Ovary (tissue), 3 donors: ENCODE data around the gene SPATC1L.

Source experiments
- CTCF ChIP-seq, 3 donors: fragments of 450-650 bp in 2 of 3; fragments of 200-600 bp in 1 of 3; IDR thresholded peaks; one replicate each; pipeline versions ENCODE4 v1.5.1 to v1.8.0; 2016 to 2022; ENCODE audit warnings: antibody characterized with exemption in 3 of 3, mild to moderate bottlenecking in 1 of 3
- EP300 ChIP-seq: sonication (generic); formaldehyde crosslinking; IDR thresholded peaks from one replicate; pipeline ENCODE4 v1.6.1; 2017; ENCODE audit warnings: antibody characterized with exemption
- POLR2A ChIP-seq: fragments of 450-650 bp; IDR thresholded peaks from one replicate; pipeline ENCODE4 v1.6.1; 2017; ENCODE audit warnings: antibody characterized with exemption, mild to moderate bottlenecking, moderate library complexity
- donor health status: DM: no; HTN: no; CAD: no.

DNA sequence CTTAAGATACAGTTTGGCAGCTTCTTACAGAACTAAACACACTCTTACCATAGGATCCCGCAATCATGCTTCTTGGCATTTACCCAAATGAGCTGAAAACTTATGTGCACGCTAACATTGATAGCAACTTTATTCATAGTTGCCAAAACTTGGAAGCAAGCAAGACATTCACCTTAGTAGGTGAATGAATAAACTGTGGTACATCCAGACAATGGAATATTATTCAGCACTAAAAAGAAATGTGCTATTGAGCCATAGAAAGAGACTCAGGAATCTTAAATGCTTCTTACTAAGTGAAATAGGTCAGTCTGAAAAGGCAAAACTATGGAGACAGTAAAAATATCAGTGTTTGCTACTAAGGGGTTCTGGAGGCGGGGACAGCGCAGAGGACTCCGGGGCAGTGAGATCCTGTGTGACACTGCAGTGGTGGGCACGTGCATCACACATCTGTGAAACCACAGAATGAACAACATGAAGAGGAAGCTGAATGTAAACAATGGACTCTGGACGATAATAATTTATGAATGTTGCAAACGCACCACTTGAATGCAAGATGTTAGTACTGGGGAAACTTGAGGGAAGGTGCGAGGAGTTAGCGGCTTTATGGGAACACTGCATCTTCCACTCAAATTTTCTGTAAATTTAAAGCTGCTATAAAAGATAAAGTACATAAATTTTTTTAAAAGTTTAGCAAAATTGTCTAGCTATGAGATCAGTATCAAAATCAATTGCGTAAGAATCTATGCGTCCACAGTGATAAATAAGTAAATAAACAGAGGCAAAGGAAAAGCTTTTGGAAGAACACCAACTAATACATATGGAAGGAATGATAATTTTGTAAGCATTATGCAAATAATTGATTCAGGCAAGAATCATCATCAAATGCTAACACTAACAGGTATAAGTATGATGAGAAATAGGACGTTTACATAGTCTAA lies 15.4 kb upstream of the SPATC1L start:
- TF ChIP-seq CTCF (IDR thresholded peaks at IDR 0.05) (no peak), POLR2A (no peak), EP300 (no peak)
